Activated CD4-positive, CD25-positive, alpha-beta regulatory T cell treated with anti-CD3 and anti-CD28 coated beads, Interleukin-2, amount 50 U/mL, for 72 hours (primary cell): ENCODE data around the gene KCNQ1.
"Not testable (repeated sequence)": the region's sequence is repeated elsewhere in the genome, so short reads cannot be mapped to it uniquely, and the experiment has no call there.

Experiments
- DNase-seq: peaks from one replicate; pipeline ENCODE4 v3.0.0; 2021

Gene KCNQ1

GRCh38 chr11:2631161-2631560 lies 186.4 kb downstream of the KCNQ1 start:
- no peak for DNase-seq

GRCh38 chr11:2639763-2640162 lies 195.0 kb downstream of the KCNQ1 start:
- DNase-seq, result not testable (repeated sequence)

GRCh38 chr11:2641623-2642022 lies 196.8 kb downstream of the KCNQ1 start:
- no peak for DNase-seq

GRCh38 chr11:2643746-2644145 lies 198.9 kb downstream of the KCNQ1 start:
- DNase-seq, result no peak

- no peak for DNase-seq
These were observed 200.3 kb downstream of the KCNQ1 start for GRCh38 chr11:2644844-2645778.

- DNase-seq, result no peak
These were observed 200.9 kb downstream of the KCNQ1 start for GRCh38 chr11:2645779-2646118.

GRCh38 chr11:2647167-2647566 lies 202.4 kb downstream of the KCNQ1 start:
- DNase-seq, result no peak

- no peak for DNase-seq
These were observed 203.1 kb downstream of the KCNQ1 start for GRCh38 chr11:2647953-2648352.

- DNase-seq, result no peak
These were observed 204.6 kb downstream of the KCNQ1 start for GRCh38 chr11:2649400-2649799.

- no peak for DNase-seq
These were observed 205.0 kb downstream of the KCNQ1 start for GRCh38 chr11:2649848-2650247.

- DNase-seq, result no peak
These were observed 205.6 kb downstream of the KCNQ1 start for GRCh38 chr11:2650343-2650867.

GRCh38 chr11:2651054-2651617 lies 206.3 kb downstream of the KCNQ1 start:
- DNase-seq, result no peak

- no peak for DNase-seq
These were observed 207.0 kb downstream of the KCNQ1 start for GRCh38 chr11:2651826-2652271.

GRCh38 chr11:2652333-2653197 lies 207.8 kb downstream of the KCNQ1 start:
- DNase-seq, result no peak

GRCh38 chr11:2653198-2653551 lies 208.4 kb downstream of the KCNQ1 start:
- no peak for DNase-seq

GRCh38 chr11:2653930-2654739 lies 209.3 kb downstream of the KCNQ1 start:
- DNase-seq, result no peak

- no peak for DNase-seq
These were observed 210.4 kb downstream of the KCNQ1 start for GRCh38 chr11:2655016-2655719.

GRCh38 chr11:2655834-2656622 lies 211.2 kb downstream of the KCNQ1 start:
- no peak for DNase-seq

- no peak for DNase-seq
These were observed 212.1 kb downstream of the KCNQ1 start for GRCh38 chr11:2656859-2657258.

- no peak for DNase-seq
These were observed 213.0 kb downstream of the KCNQ1 start for GRCh38 chr11:2657697-2658284.
